GM23338 (cell line): ENCODE measurements around the gene RAB27B. TPM values are rescaled to one million over a fixed set of nuclear protein-coding genes. Genes with fewer than 3 reads are reported as not detected.
"Not testable (repeated sequence)": the region's sequence is repeated elsewhere in the genome, so short reads cannot be mapped to it uniquely, and the experiment has no call there.

Source experiments
- ATAC-seq: fragments of 200-7000 bp; cut with Tn5 transposase; 3 replicates; pipeline ENCODE4 v1.9.1; 2020
- DNase-seq: peaks from one replicate; pipeline ENCODE4 v3.0.0-alpha.2; 2015; ENCODE audit warnings: low spot score
- H2AFZ ChIP-seq: fragments of 200-600 bp; sonication (generic); 2 replicates; pipeline ENCODE4 v1.8.0; 2016; ENCODE audit warnings: antibody characterized with exemption, mild to moderate bottlenecking, moderate library complexity
- H3F3A ChIP-seq: fragments of 200-600 bp; sonication (generic); replicated peaks from 2 replicates; pipeline ENCODE4 v1.8.0; 2017; ENCODE audit warnings: antibody characterized with exemption, mixed run types, low read depth
- H3K27ac ChIP-seq: fragments of 200-600 bp; sonication (generic); 2 replicates; pipeline ENCODE4 v1.6.1; 2016; ENCODE audit warnings: low read depth
- H3K27me3 ChIP-seq: fragments of 200-600 bp; sonication (generic); 2 replicates; pipeline ENCODE4 v1.8.0; 2016; ENCODE audit warnings: mild to moderate bottlenecking, mixed run types, moderate library complexity; ENCODE audit not compliant: insufficient read depth
- H3K36me3 ChIP-seq: fragments of 200-600 bp; sonication (generic); 2 replicates; pipeline ENCODE4 v1.8.0; 2016; ENCODE audit warnings: mild to moderate bottlenecking; ENCODE audit not compliant: insufficient read depth
- H3K4me1 ChIP-seq: fragments of 200-600 bp; sonication (generic); 2 replicates; pipeline ENCODE4 v1.8.0; 2016; ENCODE audit warnings: mild to moderate bottlenecking, moderate library complexity; ENCODE audit not compliant: insufficient read depth
- H3K4me2 ChIP-seq: fragments of 200-600 bp; sonication (generic); 2 replicates; pipeline ENCODE4 v1.7.1; 2017; ENCODE audit warnings: mixed run types
- H3K4me3 ChIP-seq: fragments of 200-600 bp; sonication (generic); 2 replicates; pipeline ENCODE4 v1.6.1; 2016; ENCODE audit warnings: mixed run types
- H3K79me2 ChIP-seq: fragments of 200-600 bp; sonication (generic); replicated peaks from 2 replicates; pipeline ENCODE4 v1.8.0; 2017; ENCODE audit warnings: mild to moderate bottlenecking; ENCODE audit not compliant: insufficient read depth
- H3K9me2 ChIP-seq: fragments of 200-600 bp; sonication (generic); 2 replicates; pipeline ENCODE4 v1.8.0; 2017; ENCODE audit not compliant: insufficient read depth
- H4K20me1 ChIP-seq: fragments of 200-600 bp; sonication (generic); replicated peaks from 2 replicates; pipeline ENCODE4 v1.8.0; 2017; ENCODE audit warnings: mild to moderate bottlenecking; ENCODE audit not compliant: insufficient read depth
- H3K27ac Mint-ChIP-seq: 2 replicates; pipeline ENCODE4 v1.8.0; 2020; ENCODE audit warnings: inconsistent platforms, mild to moderate bottlenecking, moderate library complexity, mixed read lengths
- H3K27me3 Mint-ChIP-seq: 3 replicates; pipeline ENCODE4 v1.8.0; 2022; ENCODE audit warnings: low read depth, mild to moderate bottlenecking, moderate library complexity, mixed read lengths, inconsistent platforms; ENCODE audit not compliant: insufficient read depth, poor library complexity
- H3K36me3 Mint-ChIP-seq: 3 replicates; pipeline ENCODE4 v1.8.0; 2021; ENCODE audit warnings: low read depth, mild to moderate bottlenecking, inconsistent platforms, moderate library complexity, mixed read lengths
- H3K4me1 Mint-ChIP-seq: 3 replicates; pipeline ENCODE4 v1.8.0; 2020; ENCODE audit warnings: mild to moderate bottlenecking, inconsistent platforms, mixed read lengths
- H3K4me3 Mint-ChIP-seq: 3 replicates; pipeline ENCODE4 v1.8.0; 2021; ENCODE audit warnings: moderate library complexity, mild to moderate bottlenecking, inconsistent platforms, mixed read lengths
- H3K9me3 Mint-ChIP-seq: 3 replicates; pipeline ENCODE4 v1.8.0; 2020; ENCODE audit warnings: moderate library complexity, mild to moderate bottlenecking, inconsistent platforms, mixed read lengths
- CREB1 ChIP-seq: fragments of 250-450 bp; sonication (Bioruptor Pico); IDR thresholded peaks from 2 replicates; pipeline ENCODE4 v1.5.0; 2020; ENCODE audit warnings: low read depth, mild to moderate bottlenecking, moderate library complexity
- JUNB ChIP-seq: IDR thresholded peaks from one replicate; pipeline ENCODE4 v1.6.1; 2016; ENCODE audit warnings: antibody characterized with exemption; ENCODE audit not compliant: unreplicated experiment
- POLR2AphosphoS5 ChIP-seq: IDR thresholded peaks from 2 replicates; pipeline ENCODE4 v1.6.1; 2016; ENCODE audit warnings: antibody characterized with exemption, low read depth
- STAT1 ChIP-seq: IDR thresholded peaks from one replicate; pipeline ENCODE4 v1.6.1; 2016; ENCODE audit warnings: antibody characterized with exemption; ENCODE audit not compliant: unreplicated experiment
- polyA plus RNA-seq: library from polyadenylated mRNA; unstranded; fragments of >200 nt; fragmentation: Nextera tagmentation; extraction: Ambion mirVana; gene quantifications from 2 replicates; pipeline ENCODE4 v1.2.1, GENCODE V29; 2016
- total RNA-seq: library from RNA; depleted of rRNA; stranded (reverse); fragments of >200 nt; shearing (Covaris generic); gene quantifications from 2 replicates; pipeline ENCODE4 v1.2.3, GENCODE V29; 2014
- TF ChIP-seq, protein P1 (sequence below): fragments of 250-450 bp; sonication (Bioruptor Pico); IDR thresholded peaks from 2 replicates; pipeline ENCODE4 v1.5.0; 2020; ENCODE audit warnings: mild to moderate bottlenecking, moderate library complexity

RAB27B gene
- total and polyA plus RNA-seq, 2 experiments from 2014 or later, result 0.13 to 0.56 TPM

DNA sequence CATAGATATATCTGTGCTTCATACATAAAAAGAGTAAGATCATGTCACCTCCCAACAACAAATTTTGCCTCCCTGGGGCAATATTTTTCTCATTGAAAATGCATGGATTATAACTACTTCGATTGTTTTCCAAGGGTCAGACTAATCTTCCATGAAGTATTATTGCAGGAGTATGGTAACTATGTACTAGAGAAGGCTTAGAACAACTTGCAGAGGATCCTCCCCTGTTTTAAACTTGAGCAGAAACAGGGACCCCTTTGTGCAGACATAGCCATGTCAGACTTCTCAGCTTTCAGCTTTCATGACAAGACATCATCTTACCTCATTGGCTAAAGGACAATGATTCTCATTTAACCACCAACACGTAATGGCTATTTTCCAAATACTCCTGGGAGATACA, 13.2 kb upstream of the RAB27B start:
- no peak overlapping the region for H3K4me3 Mint-ChIP-seq
- peaks cover 10% of the 10 kb centered on the region for H3K4me1 Mint-ChIP-seq
- Histone ChIP-seq H3K4me3 (no peak overlapping the region), H3K27ac (no peak overlapping the region), H3F3A (no peaks in the 10 kb centered on the region), H3K4me1 (peaks cover 2% of the 10 kb centered on the region; the same call in 1 of the 2 replicates), H3K27me3 (no peaks in the 10 kb centered on the region), H2AFZ (no peak overlapping the region), H3K36me3 (no peaks in the 10 kb centered on the region), H3K9me2 (no peaks in the 10 kb centered on the region), H3K79me2 (no peaks in the 10 kb centered on the region), H3K4me2 (no peak overlapping the region), H4K20me1 (no peaks in the 10 kb centered on the region)
- DNase-seq, result no peak
- H3K9me3 Mint-ChIP-seq, result no peaks in the 10 kb centered on the region
- H3K36me3 Mint-ChIP-seq, result no peaks in the 10 kb centered on the region
- no peak overlapping the region; the same call in 1 of the 2 replicates for H3K27ac Mint-ChIP-seq
- TF ChIP-seq JUNB (no peak), CREB1 (CRISPR knock-in tag) (no peak), POLR2AphosphoS5 (no peak), STAT1 (no peak)
- TF ChIP-seq, protein P1, sequence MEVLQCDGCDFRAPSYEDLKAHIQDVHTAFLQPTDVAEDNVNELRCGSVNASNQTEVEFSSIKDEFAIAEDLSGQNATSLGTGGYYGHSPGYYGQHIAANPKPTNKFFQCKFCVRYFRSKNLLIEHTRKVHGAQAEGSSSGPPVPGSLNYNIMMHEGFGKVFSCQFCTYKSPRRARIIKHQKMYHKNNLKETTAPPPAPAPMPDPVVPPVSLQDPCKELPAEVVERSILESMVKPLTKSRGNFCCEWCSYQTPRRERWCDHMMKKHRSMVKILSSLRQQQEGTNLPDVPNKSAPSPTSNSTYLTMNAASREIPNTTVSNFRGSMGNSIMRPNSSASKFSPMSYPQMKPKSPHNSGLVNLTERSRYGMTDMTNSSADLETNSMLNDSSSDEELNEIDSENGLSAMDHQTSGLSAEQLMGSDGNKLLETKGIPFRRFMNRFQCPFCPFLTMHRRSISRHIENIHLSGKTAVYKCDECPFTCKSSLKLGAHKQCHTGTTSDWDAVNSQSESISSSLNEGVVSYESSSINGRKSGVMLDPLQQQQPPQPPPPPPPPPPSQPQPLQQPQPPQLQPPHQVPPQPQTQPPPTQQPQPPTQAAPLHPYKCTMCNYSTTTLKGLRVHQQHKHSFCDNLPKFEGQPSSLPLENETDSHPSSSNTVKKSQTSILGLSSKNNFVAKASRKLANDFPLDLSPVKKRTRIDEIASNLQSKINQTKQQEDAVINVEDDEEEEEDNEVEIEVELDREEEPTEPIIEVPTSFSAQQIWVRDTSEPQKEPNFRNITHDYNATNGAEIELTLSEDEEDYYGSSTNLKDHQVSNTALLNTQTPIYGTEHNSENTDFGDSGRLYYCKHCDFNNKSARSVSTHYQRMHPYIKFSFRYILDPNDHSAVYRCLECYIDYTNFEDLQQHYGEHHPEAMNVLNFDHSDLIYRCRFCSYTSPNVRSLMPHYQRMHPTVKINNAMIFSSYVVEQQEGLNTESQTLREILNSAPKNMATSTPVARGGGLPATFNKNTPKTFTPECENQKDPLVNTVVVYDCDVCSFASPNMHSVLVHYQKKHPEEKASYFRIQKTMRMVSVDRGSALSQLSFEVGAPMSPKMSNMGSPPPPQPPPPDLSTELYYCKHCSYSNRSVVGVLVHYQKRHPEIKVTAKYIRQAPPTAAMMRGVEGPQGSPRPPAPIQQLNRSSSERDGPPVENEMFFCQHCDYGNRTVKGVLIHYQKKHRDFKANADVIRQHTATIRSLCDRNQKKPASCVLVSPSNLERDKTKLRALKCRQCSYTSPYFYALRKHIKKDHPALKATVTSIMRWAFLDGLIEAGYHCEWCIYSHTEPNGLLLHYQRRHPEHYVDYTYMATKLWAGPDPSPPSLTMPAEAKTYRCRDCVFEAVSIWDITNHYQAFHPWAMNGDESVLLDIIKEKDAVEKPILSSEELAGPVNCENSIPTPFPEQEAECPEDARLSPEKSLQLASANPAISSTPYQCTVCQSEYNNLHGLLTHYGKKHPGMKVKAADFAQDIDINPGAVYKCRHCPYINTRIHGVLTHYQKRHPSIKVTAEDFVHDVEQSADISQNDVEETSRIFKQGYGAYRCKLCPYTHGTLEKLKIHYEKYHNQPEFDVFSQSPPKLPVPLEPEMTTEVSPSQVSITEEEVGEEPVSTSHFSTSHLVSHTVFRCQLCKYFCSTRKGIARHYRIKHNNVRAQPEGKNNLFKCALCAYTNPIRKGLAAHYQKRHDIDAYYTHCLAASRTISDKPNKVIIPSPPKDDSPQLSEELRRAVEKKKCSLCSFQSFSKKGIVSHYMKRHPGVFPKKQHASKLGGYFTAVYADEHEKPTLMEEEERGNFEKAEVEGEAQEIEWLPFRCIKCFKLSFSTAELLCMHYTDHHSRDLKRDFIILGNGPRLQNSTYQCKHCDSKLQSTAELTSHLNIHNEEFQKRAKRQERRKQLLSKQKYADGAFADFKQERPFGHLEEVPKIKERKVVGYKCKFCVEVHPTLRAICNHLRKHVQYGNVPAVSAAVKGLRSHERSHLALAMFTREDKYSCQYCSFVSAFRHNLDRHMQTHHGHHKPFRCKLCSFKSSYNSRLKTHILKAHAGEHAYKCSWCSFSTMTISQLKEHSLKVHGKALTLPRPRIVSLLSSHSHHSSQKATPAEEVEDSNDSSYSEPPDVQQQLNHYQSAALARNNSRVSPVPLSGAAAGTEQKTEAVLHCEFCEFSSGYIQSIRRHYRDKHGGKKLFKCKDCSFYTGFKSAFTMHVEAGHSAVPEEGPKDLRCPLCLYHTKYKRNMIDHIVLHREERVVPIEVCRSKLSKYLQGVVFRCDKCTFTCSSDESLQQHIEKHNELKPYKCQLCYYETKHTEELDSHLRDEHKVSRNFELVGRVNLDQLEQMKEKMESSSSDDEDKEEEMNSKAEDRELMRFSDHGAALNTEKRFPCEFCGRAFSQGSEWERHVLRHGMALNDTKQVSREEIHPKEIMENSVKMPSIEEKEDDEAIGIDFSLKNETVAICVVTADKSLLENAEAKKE, result no peak
- ATAC-seq, result no peak
- H3K27me3 Mint-ChIP-seq, result no peaks in the 10 kb centered on the region

DNA sequence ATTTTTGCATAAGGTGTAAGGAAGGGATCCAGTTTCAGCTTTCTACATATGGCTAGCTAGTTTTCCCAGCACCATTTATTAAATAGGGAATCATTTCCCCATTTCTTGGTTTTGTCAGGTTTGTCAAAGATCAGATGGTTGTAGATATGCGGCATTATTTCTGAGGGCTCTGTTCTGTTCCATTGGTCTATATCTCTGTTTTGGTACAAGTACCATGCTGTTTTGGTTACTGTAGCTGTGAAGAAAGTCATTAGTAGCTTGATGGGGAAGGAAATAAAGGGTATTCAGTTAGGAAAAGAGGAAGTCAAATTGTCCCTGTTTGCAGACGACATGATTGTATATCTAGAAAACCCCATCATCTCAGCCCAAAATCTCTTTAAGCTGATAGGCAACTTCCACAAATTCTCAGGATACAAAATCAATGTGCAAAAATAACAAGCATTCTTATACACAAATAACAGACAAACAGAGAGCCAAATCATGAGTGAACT, 7.4 kb upstream of the RAB27B start:
- not testable (repeated sequence) for H3K36me3 ChIP-seq, H3K4me1 ChIP-seq, H3K27me3 ChIP-seq, H3K27ac ChIP-seq, H4K20me1 ChIP-seq, H3K4me3 ChIP-seq, H3K36me3 Mint-ChIP-seq, H2AFZ ChIP-seq, H3K4me3 Mint-ChIP-seq, DNase-seq, H3K27me3 Mint-ChIP-seq, H3K4me2 ChIP-seq, H3K4me1 Mint-ChIP-seq, H3F3A ChIP-seq, H3K27ac Mint-ChIP-seq, H3K79me2 ChIP-seq, H3K9me3 Mint-ChIP-seq, H3K9me2 ChIP-seq, ATAC-seq
